Left forelimb (tissue), 1 donor: ENCODE data around the gene AJAP1.

Experiments used
- DNase-seq: peaks from one replicate; pipeline ENCODE4 v3.0.0-alpha.2; 2018; ENCODE audit warnings: low spot score

The AJAP1 gene

GRCh38 chr1:4837031-4837600, 182.7 kb downstream of the AJAP1 start:
- DNase-seq, result no peak

- DNase-seq, result no peak
Measured at GRCh38 chr1:4837752-4838151, 183.3 kb downstream of the AJAP1 start.

GRCh38 chr1:4838231-4838630, 183.8 kb downstream of the AJAP1 start:
- DNase-seq, result no peak
